ENCODE measurements around the gene KIF5B. TPM values are rescaled to one million over a fixed set of nuclear protein-coding genes. Genes with fewer than 3 reads are reported as not detected.

Gene KIF5B
- total and polyA plus RNA-seq, 12 donors, result 30.1 to 205 (median 155) TPM

- Histone ChIP-seq H3K4me1 (peaks cover 0 to 7% (median 0%) of the 10 kb centered on the region in 9 donors), H3K27ac (no peak overlapping the region), H3K9me3 (no peaks in the 10 kb centered on the region), H3K4me3 (no peak overlapping the region), H3K27me3 (no peaks in the 10 kb centered on the region), H3K36me3 (peaks cover 0 to 100% (median 85%) of the 10 kb centered on the region in 9 donors)
- TF ChIP-seq CTCF (IDR thresholded peaks at IDR 0.05), result no peak
- no peak for ATAC-seq
- DNase-seq, result no peak
- 93 to 94% methylated on average over 4 of the region's 4 CpGs for WGBS, 2 donors
- intact Hi-C loops (cut with DNase I), result loop anchor here in 1 of 10 donors (2.0 kb wide), 1 partner anchor 13 kb away; no protein-coding TSS in a partner anchor
These were observed 24.3 kb downstream of the KIF5B start for GRCh38 chr10:32031920-32032319.

GRCh38 chr10:32031424-32031823, 24.8 kb downstream of the KIF5B start:
- Histone ChIP-seq H3K36me3 (peaks cover 0 to 100% (median 80%) of the 10 kb centered on the region in 9 donors), H3K4me1 (peaks cover 0 to 7% (median 0%) of the 10 kb centered on the region in 9 donors), H3K27me3 (no peaks in the 10 kb centered on the region), H3K27ac (no peak overlapping the region), H3K9me3 (no peaks in the 10 kb centered on the region), H3K4me3 (no peak overlapping the region)
- TF ChIP-seq CTCF (IDR thresholded peaks at IDR 0.05), result no peak
- intact Hi-C loops (cut with DNase I), result no loop called here
- WGBS, 2 donors, result 95 to 96% methylated on average over 6 of the region's 6 CpGs
- DNase-seq (no peak), ATAC-seq (no peak)

- TF ChIP-seq CTCF (IDR thresholded peaks at IDR 0.05), result no peak
- Histone ChIP-seq H3K27ac (no peak overlapping the region), H3K4me3 (no peak overlapping the region), H3K27me3 (no peaks in the 10 kb centered on the region), H3K4me1 (peaks cover 0 to 7% (median 0%) of the 10 kb centered on the region in 9 donors), H3K36me3 (peaks cover 0 to 96% (median 72%) of the 10 kb centered on the region in 9 donors), H3K9me3 (no peaks in the 10 kb centered on the region)
- DNase-seq, result no peak
- ATAC-seq, result no peak
- WGBS, 2 donors, result 29 to 37% methylated on average over 1 of the region's 1 CpG
- intact Hi-C loops (cut with DNase I), result loop anchor here in 1 of 10 donors (10.0 kb wide), 1 partner anchor 256 kb away; no protein-coding TSS in a partner anchor
These were observed 27.5 kb downstream of the KIF5B start for GRCh38 chr10:32028710-32029109.

- DNase-seq, result no peak
- Histone ChIP-seq H3K36me3 (peaks cover 0 to 96% (median 74%) of the 10 kb centered on the region in 9 donors), H3K4me1 (no peaks in the 10 kb centered on the region), H3K4me3 (no peak overlapping the region), H3K27ac (no peak overlapping the region), H3K9me3 (no peaks in the 10 kb centered on the region), H3K27me3 (no peaks in the 10 kb centered on the region)
- no peak for TF ChIP-seq CTCF (IDR thresholded peaks at IDR 0.05)
- intact Hi-C loops (cut with DNase I), result loop anchor here in 1 of 10 donors (10.0 kb wide), 1 partner anchor 262 kb away; no protein-coding TSS in a partner anchor
- no peak for ATAC-seq
- 75 to 80% methylated on average over 1 of the region's 1 CpG for WGBS, 2 donors
These were observed 33.0 kb downstream of the KIF5B start for GRCh38 chr10:32023264-32023663.
